Endothelial cell of umbilical vein (primary cell): ENCODE measurements around the gene TM9SF1. TPM values are rescaled to one million over a fixed set of nuclear protein-coding genes. Genes with fewer than 3 reads are reported as not detected.

Experiments
- BruUV-seq: library from RNA; stranded (reverse); fragments of 400-500 nt; replicated peaks from 2 replicates; lab custom pipeline; 2021; lab: Mats Ljungman, UMichigan
- CTCF ChIA-PET: fragments of 300-600, 350-600 bp; sonication (Branson Sonifier 250); formaldehyde crosslinking; loops from one replicate; lab custom pipeline; 2021; ENCODE audit warnings: antibody characterized with exemption, inconsistent platforms; lab: Charles Lee
- POLR2A ChIA-PET: fragments of 300-600, 350-600 bp; sonication (Branson Sonifier 250); formaldehyde crosslinking; loops from one replicate; lab custom pipeline; 2021; ENCODE audit warnings: antibody characterized with exemption, inconsistent platforms; lab: Charles Lee
- DNase-seq: peaks from one replicate; pipeline ENCODE4 v3.0.0-alpha.2; 2011; ENCODE audit warnings: low read depth, low spot score
- FAIRE-seq: peaks from 2 replicates; lab custom pipeline; 2011; peaks lifted over from hg19 to GRCh38; lab: Jason Lieb, UNC
- H2AFZ ChIP-seq: 2 replicates; pipeline ENCODE4 v1.6.0; 2012; ENCODE audit warnings: low read depth, low read length, control low read depth, inconsistent platforms
- H3K27ac ChIP-seq: 2 replicates; pipeline ENCODE4 v1.5.1; 2011; ENCODE audit warnings: low read depth, mild to moderate bottlenecking, control low read depth, low read length, moderate library complexity; ENCODE audit not compliant: insufficient read depth
- H3K27me3 ChIP-seq, 2 experiments: 2 replicates each; pipeline versions ENCODE4 v1.6.0 to v1.6.1; 2011; ENCODE audit warnings: low read length in 2 of 2, mixed read lengths in 1 of 2; ENCODE audit not compliant: control insufficient read depth in 2 of 2, insufficient read depth in 2 of 2
- H3K36me3 ChIP-seq, 2 experiments: 2 replicates in 1 of 2; 3 replicates in 1 of 2; pipeline ENCODE4 v1.5.1; 2011; ENCODE audit warnings: low read length in 2 of 2, mild to moderate bottlenecking in 1 of 2, moderate library complexity in 1 of 2; ENCODE audit not compliant: control insufficient read depth in 2 of 2, insufficient read depth in 2 of 2; ENCODE audit errors: extremely low read depth in 1 of 2
- H3K4me1 ChIP-seq: 3 replicates; pipeline ENCODE4 v1.5.1; 2011; ENCODE audit warnings: mild to moderate bottlenecking, low read length; ENCODE audit not compliant: control insufficient read depth, insufficient read depth; ENCODE audit errors: extremely low read depth
- H3K4me2 ChIP-seq: 2 replicates; pipeline ENCODE4 v1.6.1; 2011; ENCODE audit warnings: low read length, control low read depth, mixed read lengths; ENCODE audit not compliant: insufficient read depth
- H3K4me3 ChIP-seq, 3 experiments: fragments of 200-600 bp in 1 of 3; sonication (generic), shearing (Covaris generic) in 1 of 3; replicated peaks in 1 of 3; 2 replicates each; pipeline ENCODE4 v1.5.1; 2011 to 2016; ENCODE audit warnings: control low read depth in 3 of 3, low read length in 3 of 3, mild to moderate bottlenecking in 2 of 3, inconsistent platforms in 1 of 3, low read depth in 1 of 3, moderate library complexity in 1 of 3; ENCODE audit not compliant: insufficient read depth in 1 of 3
- H3K79me2 ChIP-seq: 2 replicates; pipeline ENCODE4 v1.6.0; 2012; ENCODE audit warnings: low read length, inconsistent platforms; ENCODE audit not compliant: control insufficient read depth, insufficient read depth
- H3K9ac ChIP-seq: replicated peaks from 2 replicates; pipeline ENCODE3; 2011; ENCODE audit warnings: low read length, control low read depth; ENCODE audit not compliant: insufficient read depth; ENCODE audit errors: extremely low read depth
- H3K9me1 ChIP-seq: replicated peaks from 3 replicates; pipeline ENCODE4 v1.6.0; 2011; ENCODE audit warnings: mild to moderate bottlenecking, low read length; ENCODE audit not compliant: control insufficient read depth, insufficient read depth; ENCODE audit errors: extremely low read depth
- H3K9me3 ChIP-seq: replicated peaks from 2 replicates; pipeline ENCODE4 v1.5.1; 2012; ENCODE audit warnings: low read length, inconsistent platforms; ENCODE audit not compliant: control insufficient read depth, insufficient read depth
- H4K20me1 ChIP-seq: replicated peaks from 2 replicates; pipeline ENCODE3; 2011; ENCODE audit warnings: mild to moderate bottlenecking, low read length; ENCODE audit not compliant: control insufficient read depth, insufficient read depth; ENCODE audit errors: extremely low read depth
- EZH2 ChIP-seq: IDR thresholded peaks from 2 replicates; pipeline ENCODE4 v1.6.1; 2012; ENCODE audit warnings: borderline replicate concordance, low read depth, mild to moderate bottlenecking, moderate library complexity, low read length, inconsistent platforms; ENCODE audit not compliant: severe bottlenecking
- FOS ChIP-seq: IDR thresholded peaks from 2 replicates; pipeline ENCODE4 v1.6.1; 2011; ENCODE audit warnings: mild to moderate bottlenecking, low read length, moderate library complexity, borderline replicate concordance; ENCODE audit not compliant: insufficient read depth
- MYC ChIP-seq: IDR thresholded peaks from one replicate; pipeline ENCODE4 v1.6.1; 2011; ENCODE audit warnings: mild to moderate bottlenecking, low read depth, low read length
- dilution Hi-C: fragments of 300-500 bp; cut with MboI; formaldehyde crosslinking; loops from one replicate; pipeline ENCODE4 v1.15.0; 2019; ENCODE audit warnings: low sequenced_read_pairs; ENCODE audit not compliant: extremely low pct_ligation_motif_present
- intact Hi-C: fragments of 100-400 bp; cut with micrococcal nuclease; formaldehyde crosslinking; loops from one replicate; pipeline ENCODE4 v1.10.0; 2022
- polyA plus RNA-seq, 4 experiments: library from polyadenylated mRNA; depleted of rRNA in 3 of 4; stranded (reverse) in 3 of 4; unstranded in 1 of 4; fragments of >200 nt; gene quantifications; 2 replicates each; pipeline versions ENCODE4 v1.2.1 to v1.2.3, GENCODE V29; 2011 to 2012; ENCODE audit warnings: missing spikeins in 1 of 4
- total RNA-seq: library from RNA; stranded (reverse); gene quantifications from 2 replicates; pipeline ENCODE4 v1.2.3, GENCODE V29; 2021
- TF ChIP-seq, protein P1 (sequence below), 2 donors: IDR thresholded peaks; 1 replicate in 1 of 2; 2 replicates in 1 of 2; pipeline ENCODE4 v1.5.1; 2011; ENCODE audit warnings: low read length in 2 of 2, mild to moderate bottlenecking in 2 of 2, moderate library complexity in 2 of 2, control low read depth in 1 of 2, inconsistent platforms in 1 of 2, low read depth in 1 of 2; ENCODE audit not compliant: insufficient read depth in 1 of 2; ENCODE audit errors: extremely low read depth in 1 of 2

The TM9SF1 gene
- total and polyA plus RNA-seq, 2 donors (not counting 3 experiments of a cell fraction or from before 2014, with no cell fraction given): 60.7 to 71.5 TPM

DNA sequence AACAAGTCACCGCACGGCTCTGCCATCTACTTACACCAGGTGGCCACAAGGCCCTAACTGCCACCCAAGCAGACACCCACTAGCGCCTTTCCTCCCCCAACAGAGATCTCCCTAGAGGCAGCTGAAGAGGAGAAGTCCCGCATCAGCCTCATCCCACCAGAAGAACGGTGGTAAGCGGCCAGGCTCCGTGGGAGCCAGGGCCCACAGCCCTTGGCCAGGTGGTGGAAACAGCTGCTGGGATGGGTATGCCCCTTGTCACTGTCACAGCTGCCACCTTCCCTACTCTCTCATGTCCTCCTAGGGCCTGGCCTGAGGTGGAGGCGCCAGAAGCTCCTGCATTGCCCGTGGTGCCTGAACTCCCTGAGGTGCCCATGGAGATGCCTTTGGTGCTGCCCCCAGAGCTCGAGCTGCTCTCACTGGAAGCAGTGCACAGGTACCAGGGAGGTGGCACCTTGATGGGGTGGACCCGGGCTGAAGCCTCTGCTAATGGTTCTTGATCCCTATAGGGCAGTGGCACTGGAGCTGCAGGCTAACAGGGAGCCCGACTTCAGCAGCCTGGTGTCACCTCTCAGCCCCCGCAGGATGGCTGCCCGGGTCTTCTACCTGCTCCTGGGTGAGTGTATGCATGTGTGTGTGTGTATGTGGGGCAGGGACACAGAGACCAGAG lies 15.8 kb downstream of the TM9SF1 start:
- POLR2A ChIA-PET: no interaction called here
- peak overlapping the region; percentile 30 for H3K27ac ChIP-seq
- BruUV-seq: no TSS peak
- DNase-seq: no peak
- peaks cover 0 to 29% of the 10 kb centered on the region in 2 experiments for H3K36me3 ChIP-seq
- no peaks in the 10 kb centered on the region for H3K9me1 ChIP-seq
- CTCF ChIA-PET: interaction anchor here (0.8 to 2.4 kb wide), 3 partner anchors 9 to 44 kb away, joined by 3 to 9 read pairs (median 5); partner anchors contain the start of genes IPO4, IRF9 and PSME1
- H3K27me3 ChIP-seq: no peaks in the 10 kb centered on the region
- no peaks in the 10 kb centered on the region for H3K4me1 ChIP-seq
- intact Hi-C loops (no loop called here), dilution Hi-C loops (no loop called here)
- no peaks in the 10 kb centered on the region for H3K9me3 ChIP-seq
- no peak overlapping the region for H3K4me3 ChIP-seq
- TF ChIP-seq EZH2: no peak
- no peak for TF ChIP-seq MYC
- TF ChIP-seq, protein P1, sequence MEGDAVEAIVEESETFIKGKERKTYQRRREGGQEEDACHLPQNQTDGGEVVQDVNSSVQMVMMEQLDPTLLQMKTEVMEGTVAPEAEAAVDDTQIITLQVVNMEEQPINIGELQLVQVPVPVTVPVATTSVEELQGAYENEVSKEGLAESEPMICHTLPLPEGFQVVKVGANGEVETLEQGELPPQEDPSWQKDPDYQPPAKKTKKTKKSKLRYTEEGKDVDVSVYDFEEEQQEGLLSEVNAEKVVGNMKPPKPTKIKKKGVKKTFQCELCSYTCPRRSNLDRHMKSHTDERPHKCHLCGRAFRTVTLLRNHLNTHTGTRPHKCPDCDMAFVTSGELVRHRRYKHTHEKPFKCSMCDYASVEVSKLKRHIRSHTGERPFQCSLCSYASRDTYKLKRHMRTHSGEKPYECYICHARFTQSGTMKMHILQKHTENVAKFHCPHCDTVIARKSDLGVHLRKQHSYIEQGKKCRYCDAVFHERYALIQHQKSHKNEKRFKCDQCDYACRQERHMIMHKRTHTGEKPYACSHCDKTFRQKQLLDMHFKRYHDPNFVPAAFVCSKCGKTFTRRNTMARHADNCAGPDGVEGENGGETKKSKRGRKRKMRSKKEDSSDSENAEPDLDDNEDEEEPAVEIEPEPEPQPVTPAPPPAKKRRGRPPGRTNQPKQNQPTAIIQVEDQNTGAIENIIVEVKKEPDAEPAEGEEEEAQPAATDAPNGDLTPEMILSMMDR (IDR thresholded peaks at IDR 0.05; ENCODE audit: extremely low read depth in 1 of 2, insufficient read depth in 1 of 2, low read depth in 1 of 2, low read length in 2 of 2): no peak
- no peak for TF ChIP-seq FOS
- H3K9ac ChIP-seq: no peak overlapping the region
- no peak for FAIRE-seq
- H3K79me2 ChIP-seq: no peaks in the 10 kb centered on the region
- no peak overlapping the region for H3K4me2 ChIP-seq
- H2AFZ ChIP-seq: no peak overlapping the region
- no peaks in the 10 kb centered on the region for H4K20me1 ChIP-seq
